HG03025 (cell line): ENCODE data around the gene GSTT2.
"Not testable (repeated sequence)": the region's sequence is repeated elsewhere in the genome, so short reads cannot be mapped to it uniquely, and the experiment has no call there.

ENCODE experiments used
- ATAC-seq: cut with Tn5 transposase; IDR thresholded peaks from one replicate; pipeline ENCODE4 v1.9.1; 2021; ENCODE audit warnings: mild to moderate bottlenecking, moderate library complexity; ENCODE audit not compliant: unreplicated experiment, low FRiP score

GSTT2 gene

DNA sequence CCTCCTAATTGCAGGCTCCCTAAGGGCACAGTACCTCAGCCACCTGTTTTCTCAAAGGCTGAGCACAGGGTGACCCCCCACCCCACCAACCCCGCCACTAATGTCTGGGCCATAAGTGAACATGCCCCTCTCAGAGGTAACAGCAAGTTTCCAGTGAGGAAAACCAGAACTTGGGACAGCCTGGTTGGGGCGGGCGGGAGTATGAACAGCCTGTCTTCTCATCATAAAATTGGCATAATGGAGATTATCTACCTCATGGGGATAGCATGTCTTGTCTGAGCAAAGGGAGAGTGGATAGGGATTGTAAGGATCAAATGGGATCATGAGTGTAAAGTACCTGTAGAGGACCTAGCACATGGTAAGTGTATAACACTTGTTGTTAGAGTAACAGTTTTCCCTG lies 8.0 kb upstream of the GSTT2 start:
- ATAC-seq = not testable (repeated sequence)

- peak; percentile 75 for ATAC-seq
Observed at GRCh38 chr22:23974345-23974744, 5.6 kb upstream of the GSTT2 start, which contains the start of gene DDT. TSS of gene DDT (minus strand) at chr22:23974441. CDS start at chr22:23974414, 27 bp downstream.

DNA sequence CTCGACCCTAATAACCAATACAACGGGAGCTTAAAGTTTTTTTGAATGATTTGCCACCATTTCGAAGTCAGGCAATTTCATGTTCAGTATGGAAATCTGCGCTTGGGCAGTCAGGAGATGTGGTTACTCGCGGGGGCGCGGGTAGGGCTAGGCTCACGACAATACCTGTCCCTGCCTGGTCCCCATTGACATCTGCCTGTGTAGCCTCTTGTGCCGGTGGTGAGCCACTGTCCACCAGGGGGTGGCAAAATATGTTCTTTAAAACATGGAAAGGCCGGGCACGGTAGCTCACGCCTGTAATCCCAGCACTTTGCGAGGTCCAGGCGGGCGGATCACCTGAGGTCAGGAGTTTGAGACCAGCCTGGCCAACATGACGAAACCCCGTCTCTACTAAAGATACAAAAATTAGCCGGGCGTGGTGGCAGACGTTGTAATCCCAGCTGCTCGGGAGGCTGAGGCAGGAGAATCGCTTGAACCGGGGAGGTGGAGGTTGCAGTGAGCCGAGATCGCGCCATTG lies 5.0 kb upstream of the GSTT2 start:
- ATAC-seq = not testable (repeated sequence)

GRCh38 chr22:23977304-23977703 lies 2.6 kb upstream of the GSTT2 start:
- ATAC-seq = not testable (repeated sequence)

DNA sequence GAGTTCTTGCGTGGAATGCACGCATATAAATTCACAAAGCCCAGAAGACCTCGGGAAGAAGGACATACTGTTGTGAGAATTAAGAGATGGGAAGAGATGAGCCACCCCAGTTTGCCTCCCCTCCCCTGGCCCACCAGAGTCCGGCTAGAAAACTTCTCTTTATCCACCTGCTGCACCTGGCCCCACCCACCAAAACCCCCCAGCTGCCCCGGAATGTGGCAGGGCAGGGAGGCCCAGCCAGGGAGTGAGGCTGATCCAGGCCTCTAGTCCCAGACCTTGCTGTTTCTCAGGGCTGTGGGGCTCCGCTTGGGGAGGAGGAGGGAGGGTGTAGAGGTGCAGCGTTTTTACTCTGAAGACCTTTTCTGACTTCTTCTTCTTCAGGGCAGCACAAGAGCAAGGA lies 633 bp downstream of the GSTT2 start:
- not testable (repeated sequence) for ATAC-seq

DNA sequence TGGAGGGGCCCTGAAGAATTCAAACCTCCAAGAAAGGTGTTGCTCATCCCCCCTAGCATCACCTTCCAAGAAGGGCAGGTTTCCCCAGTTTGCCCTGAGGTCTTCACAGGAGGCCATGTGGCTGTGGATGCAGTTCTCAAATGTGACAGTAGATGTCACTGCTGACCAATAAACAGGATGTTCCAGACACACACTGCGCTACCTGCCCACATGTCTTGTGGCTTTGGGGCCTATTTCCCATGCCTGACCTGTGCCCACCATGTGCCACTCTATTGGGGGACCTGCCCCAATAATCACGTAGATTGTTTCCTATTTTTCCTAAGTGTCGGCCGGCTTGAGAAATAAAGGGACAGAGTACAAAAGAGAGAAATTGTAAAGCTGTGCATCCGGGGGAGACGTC lies 4.5 kb downstream of the GSTT2 start:
- no peak for ATAC-seq

DNA sequence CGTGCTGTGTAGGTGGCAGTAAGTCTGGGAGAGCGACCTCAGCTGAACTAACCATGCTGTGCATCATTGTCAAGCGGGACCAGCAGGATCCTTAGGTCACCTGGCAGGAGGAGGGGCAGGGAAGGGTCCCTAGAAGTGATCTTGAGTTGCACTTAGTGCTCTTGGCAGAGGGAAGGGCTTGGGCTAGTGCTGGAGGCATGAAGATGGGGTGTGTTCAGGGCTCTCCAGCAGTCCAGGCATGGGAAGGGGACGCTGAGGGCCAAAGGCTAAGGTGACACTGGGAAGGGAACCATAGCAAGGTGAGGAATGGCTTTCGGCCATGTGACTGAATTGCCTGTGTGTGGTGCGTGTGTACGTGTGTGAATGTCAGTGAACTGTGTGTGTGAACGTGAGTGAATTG lies 6.2 kb downstream of the GSTT2 start:
- not testable (repeated sequence) for ATAC-seq

DNA sequence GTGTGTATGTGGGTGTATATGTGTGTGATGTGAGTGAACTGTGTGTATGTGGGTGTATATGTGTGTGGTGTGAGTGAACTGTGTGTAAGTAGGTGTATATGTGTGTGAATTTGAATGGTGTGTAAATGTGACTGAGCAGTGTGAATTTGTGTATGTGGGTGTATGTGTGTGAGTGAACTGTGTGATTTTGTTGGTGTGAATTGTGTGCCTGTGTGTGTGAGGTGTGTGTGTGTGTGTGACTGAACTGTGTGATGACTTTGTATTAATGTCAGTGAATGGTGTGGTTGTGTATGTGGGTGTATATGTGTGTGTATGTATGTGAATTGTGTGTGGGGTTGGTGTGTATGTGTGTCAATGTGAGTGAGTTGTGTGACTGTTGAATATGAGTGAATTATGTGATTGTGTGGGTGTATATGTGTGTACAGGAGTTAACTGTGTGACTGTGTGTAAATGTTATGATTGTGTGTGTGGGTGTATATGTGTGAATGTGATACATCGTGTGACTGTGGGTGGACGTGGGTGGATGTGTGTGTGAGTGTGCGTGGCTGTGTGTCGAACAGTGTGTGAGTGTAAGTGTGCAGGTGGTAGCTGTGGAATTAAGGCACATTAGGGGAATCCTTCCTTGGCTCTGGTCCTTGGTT lies 6.7 kb downstream of the GSTT2 start:
- not testable (repeated sequence) for ATAC-seq

DNA sequence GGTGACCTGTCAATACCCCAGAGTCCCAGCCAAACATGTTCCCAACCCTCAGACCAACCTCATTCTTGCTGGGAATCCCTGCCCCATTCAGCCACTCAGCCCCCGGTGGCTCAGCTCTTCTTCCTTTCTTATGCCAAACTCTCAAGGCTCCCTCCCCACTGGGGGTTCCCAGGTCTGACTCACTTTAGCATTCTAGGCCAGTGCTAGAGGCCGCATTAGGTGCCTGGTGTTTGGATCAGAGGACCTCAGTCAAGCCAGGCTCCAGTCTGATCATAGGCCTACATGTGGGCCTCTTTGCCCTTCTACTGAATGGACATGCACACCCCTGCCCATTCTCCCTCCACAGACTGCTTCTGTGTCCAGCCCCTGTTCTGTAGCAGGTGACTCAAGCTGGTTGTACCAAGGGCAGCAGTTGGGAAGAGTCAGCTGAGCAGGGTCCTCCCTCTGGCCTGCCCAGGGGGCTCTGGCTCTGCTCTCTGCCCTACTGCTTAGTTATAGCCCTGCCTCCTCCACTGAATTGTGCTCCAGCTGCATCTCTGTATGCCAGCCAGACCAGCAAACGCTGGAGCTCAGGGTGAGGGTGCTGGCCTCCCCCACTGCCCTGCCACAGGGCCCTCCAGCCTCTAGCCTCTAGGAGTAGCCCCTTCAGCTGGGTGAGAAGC lies 9.8 kb downstream of the GSTT2 start:
- ATAC-seq = not testable (repeated sequence)

DNA sequence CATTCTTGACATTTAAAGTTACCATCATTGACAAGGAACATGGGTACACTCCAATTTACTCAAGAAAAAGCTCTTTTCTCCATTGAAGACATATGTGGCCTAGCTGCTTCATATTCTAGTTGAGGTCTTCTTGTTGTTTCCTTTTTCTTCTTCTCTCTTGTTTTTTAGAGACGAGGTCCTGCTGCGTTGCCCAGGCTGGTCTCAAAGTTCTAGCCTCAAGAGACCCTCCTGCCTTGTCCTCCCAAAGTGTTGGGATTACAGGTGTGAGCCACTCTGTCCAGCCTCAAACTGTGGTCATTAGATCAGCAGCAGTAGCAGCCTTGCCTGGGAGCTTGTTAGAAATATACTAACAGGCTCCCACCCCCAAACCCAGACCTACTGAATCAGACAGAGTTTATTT lies 13.1 kb downstream of the GSTT2 start:
- ATAC-seq = not testable (repeated sequence)

DNA sequence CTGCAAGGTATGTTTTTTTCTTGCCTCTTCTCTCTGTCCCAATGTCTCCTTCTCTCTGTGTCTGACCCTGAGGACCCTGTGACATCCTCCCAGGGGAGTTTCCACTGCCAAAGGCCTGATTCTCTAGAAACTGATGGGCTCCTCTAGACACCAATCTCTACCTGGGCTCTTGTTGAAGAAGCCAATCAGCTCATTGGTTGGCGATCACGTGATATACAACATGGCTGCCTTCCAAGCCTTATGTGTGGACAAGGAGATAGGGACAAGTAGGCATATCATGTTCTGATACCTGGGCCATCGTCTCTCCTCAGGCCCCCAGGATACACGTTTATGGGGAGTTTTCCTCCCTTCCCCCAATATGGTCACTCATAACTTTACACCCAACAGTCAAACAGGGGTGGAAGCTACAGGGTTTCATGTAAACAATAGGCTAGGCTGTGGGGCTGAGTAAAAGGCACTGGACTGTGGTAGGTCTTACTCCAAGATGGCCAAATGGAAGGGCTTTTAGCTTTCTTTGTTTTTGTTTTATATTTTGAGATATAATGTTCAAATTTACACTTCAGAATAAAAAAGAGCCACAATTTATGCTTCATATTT lies 13.7 kb downstream of the GSTT2 start:
- ATAC-seq = not testable (repeated sequence)

GRCh38 chr22:23997092-23997491 lies 17.2 kb downstream of the GSTT2 start:
- ATAC-seq = no peak

- ATAC-seq = not testable (repeated sequence)
Observed at GRCh38 chr22:23999779-24000178, 19.8 kb downstream of the GSTT2 start.

DNA sequence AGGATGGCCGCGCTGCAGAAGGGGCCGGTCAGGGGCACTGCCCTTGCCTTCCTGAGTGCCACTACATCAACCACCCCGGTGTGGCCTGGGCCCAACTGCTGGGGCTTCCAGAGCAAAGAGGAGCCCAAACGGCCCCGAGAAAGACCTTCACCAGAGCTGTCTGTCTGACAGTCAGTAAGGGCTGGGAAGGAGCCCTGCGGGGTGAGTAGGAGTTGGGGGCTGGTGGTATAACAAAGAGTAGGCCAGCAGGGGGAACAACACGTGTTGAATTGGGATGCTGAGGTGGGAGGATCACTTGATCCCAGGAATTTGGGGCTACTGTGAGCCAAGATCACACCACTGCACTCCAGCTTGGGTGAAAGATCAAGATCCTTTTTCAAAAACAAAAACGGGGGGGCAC lies 21.4 kb downstream of the GSTT2 start:
- ATAC-seq = no peak

- no peak for ATAC-seq
Observed at GRCh38 chr22:24002272-24002671, 22.3 kb downstream of the GSTT2 start.

- ATAC-seq = no peak
Observed at GRCh38 chr22:24002851-24003250, 22.9 kb downstream of the GSTT2 start.

DNA sequence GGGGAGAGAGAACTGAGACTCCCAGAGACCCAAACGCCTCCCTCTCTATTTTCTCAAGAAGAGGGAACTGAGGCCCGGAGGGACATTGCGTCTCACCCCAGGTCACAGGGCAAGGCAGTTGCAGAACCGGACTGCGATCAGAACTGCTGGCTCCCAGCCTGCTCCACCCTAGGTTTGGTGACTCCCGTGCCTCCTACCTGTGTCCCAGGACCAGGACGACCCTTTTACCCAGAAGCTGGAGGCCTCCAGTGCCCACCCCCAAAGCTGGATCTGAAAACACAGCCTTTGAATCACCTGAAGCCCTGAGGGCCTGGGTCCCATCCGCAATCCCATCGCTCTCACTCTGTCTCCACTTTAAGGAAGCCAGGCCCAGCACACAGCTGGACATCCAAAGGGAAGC lies 24.0 kb downstream of the GSTT2 start:
- ATAC-seq = no peak

DNA sequence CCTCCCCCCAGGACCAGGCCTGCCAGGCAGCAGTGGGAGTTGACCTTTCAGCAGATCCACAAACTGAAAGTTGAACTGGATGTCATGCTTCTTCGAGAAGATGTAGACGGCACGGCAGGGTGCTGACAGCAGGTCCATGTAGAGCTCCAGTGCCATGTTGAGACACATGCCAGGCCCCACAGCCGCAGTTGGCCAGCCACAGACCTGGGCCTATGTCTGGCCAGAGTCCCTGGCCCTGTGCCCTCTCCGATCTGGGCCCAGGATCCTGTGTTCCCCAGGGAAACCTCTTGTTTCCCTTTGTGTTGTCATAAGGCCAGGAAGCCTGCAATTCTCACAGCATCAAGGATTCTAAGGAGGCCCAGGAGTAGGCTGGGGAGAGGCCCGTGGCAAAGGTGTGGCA lies 25.3 kb downstream of the GSTT2 start, which contains the start of gene GSTT4:
Gene GSTT4, minus strand, starts transcription at position 253 of the 400 bp plus-strand sequence. Its CDS starts 97 bp downstream, at position 156.
- ATAC-seq = no peak

DNA sequence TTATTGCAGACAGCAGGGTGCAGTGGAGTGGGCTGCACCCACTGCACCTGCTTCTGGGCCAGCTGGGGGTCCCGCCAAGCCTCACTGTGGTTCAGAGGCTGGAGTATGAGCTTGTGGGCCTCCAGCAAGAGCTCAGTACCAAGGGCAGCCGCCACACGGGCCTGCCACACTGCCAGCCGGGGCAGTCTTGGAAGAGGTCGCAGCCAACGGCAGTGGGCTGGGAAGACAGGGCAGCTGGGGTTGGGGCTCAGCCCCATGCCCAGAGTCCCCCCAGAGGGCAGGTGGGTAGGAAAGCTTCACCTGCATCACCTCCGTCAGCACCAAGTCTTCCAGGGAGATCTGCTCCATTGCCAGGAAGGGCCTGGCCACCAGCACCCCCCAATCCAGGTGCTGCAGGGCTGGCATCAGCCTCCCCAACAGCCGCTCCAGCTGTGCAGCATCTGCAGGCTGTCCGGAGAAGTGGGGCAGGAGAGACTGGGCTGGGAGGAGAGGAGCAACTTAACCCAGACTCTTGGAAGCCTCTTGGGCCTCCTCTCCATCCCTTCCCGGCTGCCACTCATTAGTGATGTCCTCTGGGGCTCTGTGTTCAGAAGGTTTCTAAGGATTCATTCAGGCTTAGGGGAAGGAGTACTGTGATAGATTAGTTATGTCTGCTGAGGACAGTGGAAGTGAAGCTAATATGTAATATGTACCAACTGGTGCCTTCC lies 26.4 kb downstream of the GSTT2 start:
- ATAC-seq = no peak

- ATAC-seq = no peak
Observed at GRCh38 chr22:24006914-24007214, 26.9 kb downstream of the GSTT2 start.
